H1 (cell line): ENCODE measurements around the gene DAPK3. TPM values are rescaled to one million over a fixed set of nuclear protein-coding genes. Genes with fewer than 3 reads are reported as not detected.
"Not testable (repeated sequence)": the region's sequence is repeated elsewhere in the genome, so short reads cannot be mapped to it uniquely, and the experiment has no call there.

Experiments
- CTCF ChIA-PET: fragments of 300-600 bp; sonication (Branson Sonifier 250); formaldehyde crosslinking; loops from one replicate; lab custom pipeline; 2021; ENCODE audit not compliant: partially characterized antibody; lab: Charles Lee
- POLR2A ChIA-PET: fragments of 300-600 bp; sonication (Branson Sonifier 250); formaldehyde crosslinking; loops from one replicate; lab custom pipeline; 2021; ENCODE audit warnings: inconsistent platforms; ENCODE audit not compliant: partially characterized antibody; lab: Charles Lee
- DNase-seq, 2 experiments: peaks; one replicate each; pipeline versions ENCODE4 v3.0.0 to v3.0.0-alpha.2; 2010 to 2022; ENCODE audit warnings: low spot score in 2 of 2, low read depth in 1 of 2, mixed read lengths in 1 of 2
- FAIRE-seq: peaks from 2 replicates; lab custom pipeline; 2011; peaks lifted over from hg19 to GRCh38; lab: Jason Lieb, UNC
- H2AFZ ChIP-seq: 2 replicates; pipeline ENCODE4 v1.8.1; 2012; ENCODE audit warnings: low read length, inconsistent platforms
- H2AK5ac ChIP-seq: 2 replicates; pipeline ENCODE4 v1.6.1; 2013; ENCODE audit warnings: low read depth, low read length
- H2BK120ac ChIP-seq: replicated peaks from 2 replicates; pipeline ENCODE3; 2013; ENCODE audit warnings: low read depth, low read length, inconsistent platforms
- H2BK12ac ChIP-seq: 2 replicates; pipeline ENCODE4 v1.6.1; 2013; ENCODE audit warnings: low read depth, low read length
- H2BK15ac ChIP-seq: 2 replicates; pipeline ENCODE4 v1.6.1; 2013; ENCODE audit warnings: low read length
- H2BK20ac ChIP-seq: 2 replicates; pipeline ENCODE4 v1.6.1; 2013; ENCODE audit warnings: low read length
- H2BK5ac ChIP-seq: 2 replicates; pipeline ENCODE4 v1.6.1; 2013; ENCODE audit warnings: low read depth, low read length
- H3K14ac ChIP-seq: 2 replicates; pipeline ENCODE4 v1.6.1; 2013; ENCODE audit warnings: inconsistent platforms; ENCODE audit not compliant: insufficient read length
- H3K18ac ChIP-seq: 2 replicates; pipeline ENCODE4 v1.6.1; 2013; ENCODE audit warnings: low read length; ENCODE audit errors: extremely low read depth
- H3K23ac ChIP-seq: 2 replicates; pipeline ENCODE4 v1.6.1; 2013; ENCODE audit warnings: inconsistent platforms; ENCODE audit not compliant: insufficient read length
- H3K23me2 ChIP-seq: 2 replicates; pipeline ENCODE4 v1.6.1; 2013; ENCODE audit warnings: low read depth, low read length
- H3K27ac ChIP-seq: 2 replicates; pipeline ENCODE4 v1.6.1; 2011; ENCODE audit warnings: low read depth, low read length, inconsistent platforms
- H3K27me3 ChIP-seq, 4 experiments: replicated peaks in 1 of 4; 1 replicate in 1 of 4; 2 replicates in 3 of 4; pipeline versions ENCODE4 v1.6.1 to v1.8.1; 2011 to 2013; ENCODE audit warnings: low read length in 3 of 4, mild to moderate bottlenecking in 3 of 4, inconsistent platforms in 2 of 4, mixed read lengths in 2 of 4, moderate library complexity in 1 of 4; ENCODE audit not compliant: control insufficient read depth in 3 of 4, insufficient read depth in 3 of 4; ENCODE audit errors: extremely low read depth in 1 of 4
- H3K36me3 ChIP-seq, 4 experiments: 2 replicates each; pipeline versions ENCODE4 v1.6.1 to v1.8.1; 2011 to 2013; ENCODE audit warnings: mild to moderate bottlenecking in 4 of 4, low read length in 3 of 4, moderate library complexity in 2 of 4, control low read depth in 1 of 4, inconsistent platforms in 1 of 4; ENCODE audit not compliant: insufficient read depth in 4 of 4, control insufficient read depth in 2 of 4
- H3K4ac ChIP-seq: replicated peaks from 2 replicates; pipeline ENCODE3; 2013; ENCODE audit warnings: low read length, low read depth, mixed read lengths, inconsistent platforms; ENCODE audit not compliant: insufficient read length
- H3K4me1 ChIP-seq, 4 experiments: replicated peaks in 1 of 4; 1 replicate in 1 of 4; 2 replicates in 3 of 4; pipeline versions ENCODE4 v1.6.1 to v1.8.1; 2011 to 2013; ENCODE audit warnings: low read length in 3 of 4, inconsistent platforms in 2 of 4, mixed read lengths in 1 of 4; ENCODE audit not compliant: insufficient read depth in 4 of 4, control insufficient read depth in 3 of 4
- H3K4me2 ChIP-seq, 2 experiments: 2 replicates each; pipeline versions ENCODE4 v1.6.1 to v1.8.1; 2011 to 2013; ENCODE audit warnings: low read depth in 2 of 2, low read length in 2 of 2, control low read depth in 1 of 2, inconsistent platforms in 1 of 2, mild to moderate bottlenecking in 1 of 2; ENCODE audit not compliant: insufficient read depth in 1 of 2
- H3K4me3 ChIP-seq, 4 experiments: fragments of 200-600, 300-600 bp in 1 of 4; sonication (generic), shearing (Covaris generic), sonication (Bioruptor Twin) in 1 of 4; 2 replicates each; pipeline versions ENCODE4 v1.5.1 to v1.8.1; 2011 to 2016; ENCODE audit warnings: low read length in 4 of 4, low read depth in 3 of 4, control low read depth in 2 of 4, inconsistent platforms in 2 of 4, mild to moderate bottlenecking in 2 of 4, mixed read lengths in 1 of 4, moderate library complexity in 1 of 4; ENCODE audit not compliant: insufficient read depth in 2 of 4; ENCODE audit errors: extremely low read depth in 1 of 4
- H3K56ac ChIP-seq: replicated peaks from 2 replicates; pipeline ENCODE3; 2013; ENCODE audit warnings: low read depth, mild to moderate bottlenecking, mixed read lengths, low read length, inconsistent platforms; ENCODE audit not compliant: insufficient read length
- H3K79me1 ChIP-seq: 2 replicates; pipeline ENCODE4 v1.6.1; 2013; ENCODE audit warnings: low read depth, low read length, control low read depth
- H3K79me2 ChIP-seq, 2 experiments: 2 replicates each; pipeline versions ENCODE4 v1.6.1 to v1.8.1; 2012 to 2013; ENCODE audit warnings: low read length in 2 of 2, mild to moderate bottlenecking in 2 of 2, inconsistent platforms in 1 of 2; ENCODE audit not compliant: insufficient read depth in 2 of 2, control insufficient read depth in 1 of 2
- H3K9ac ChIP-seq, 4 experiments: replicated peaks in 1 of 4; 1 replicate in 1 of 4; 2 replicates in 3 of 4; pipeline versions ENCODE4 v1.6.1 to v1.8.1; 2011 to 2013; ENCODE audit warnings: low read depth in 3 of 4, low read length in 3 of 4, control low read depth in 2 of 4, mild to moderate bottlenecking in 2 of 4, moderate library complexity in 2 of 4, inconsistent platforms in 1 of 4; ENCODE audit errors: extremely low read depth in 1 of 4
- H3K9me3 ChIP-seq, 2 experiments: 2 replicates each; pipeline versions ENCODE4 v1.6.1 to v1.8.1; 2012 to 2013; ENCODE audit warnings: mild to moderate bottlenecking in 2 of 2, moderate library complexity in 2 of 2, control low read depth in 1 of 2, inconsistent platforms in 1 of 2, low read depth in 1 of 2, low read length in 1 of 2, mixed read lengths in 1 of 2; ENCODE audit not compliant: insufficient read depth in 2 of 2
- H4K20me1 ChIP-seq, 2 experiments: replicated peaks in 1 of 2; 2 replicates each; pipeline versions ENCODE3 to v1.8.1; 2011 to 2013; ENCODE audit warnings: inconsistent platforms in 2 of 2, low read length in 2 of 2, mild to moderate bottlenecking in 1 of 2; ENCODE audit not compliant: insufficient read depth in 2 of 2, control insufficient read depth in 1 of 2
- H4K5ac ChIP-seq: 2 replicates; pipeline ENCODE4 v1.6.1; 2013; ENCODE audit warnings: low read length, low read depth, mixed read lengths, inconsistent platforms; ENCODE audit not compliant: insufficient read length
- H4K8ac ChIP-seq: 2 replicates; pipeline ENCODE4 v1.8.0; 2013; ENCODE audit warnings: mild to moderate bottlenecking, moderate library complexity, low read length, inconsistent platforms; ENCODE audit not compliant: insufficient read depth; ENCODE audit errors: extremely low read depth
- H4K91ac ChIP-seq: replicated peaks from 2 replicates; pipeline ENCODE3; 2013; ENCODE audit warnings: low read length, mixed read lengths, inconsistent platforms; ENCODE audit not compliant: insufficient read length
- WGBS, 2 experiments: shearing (Covaris generic) in 1 of 2; methylation state at CpG; one replicate each; pipeline versions ENCODE4 v1.1.6 to v1.1.7; 2013 to 2015; ENCODE audit warnings: low lambda C conversion rate in 2 of 2, mixed read lengths in 2 of 2, inconsistent platforms in 1 of 2, low coverage in 1 of 2, missing lambda C conversion rate in 1 of 2; ENCODE audit not compliant: insufficient replicate concordance in 2 of 2, insufficient coverage in 1 of 2, insufficient read length in 1 of 2; ENCODE audit errors: extremely low coverage in 1 of 2, missing lambda C conversion rate in 1 of 2; 5-methylcytosine and 5-hydroxymethylcytosine counted together
- polyA plus RNA-seq, 7 experiments: library from polyadenylated mRNA; depleted of rRNA in 3 of 7; stranded (reverse) in 5 of 7; unstranded in 2 of 7; fragments of >200 nt in 5 of 7; fragments of 200-250 nt in 2 of 7; gene quantifications; 1 replicate in 5 of 7; 2 replicates in 1 of 7; 4 replicates in 1 of 7; pipeline versions ENCODE4 v1.2.1 to v1.2.3, GENCODE V29; 2011 to 2013; ENCODE audit warnings: missing spikeins in 2 of 7, mixed read lengths in 2 of 7
- total RNA-seq: library from RNA; stranded (reverse); fragmentation: NEBNext Ultra II Directional; extraction: Animal tissue kit (Norgen Biotek cat#: 25700); gene quantifications from 2 replicates; pipeline ENCODE4 v1.2.1, GENCODE V29; 2021

Gene DAPK3
- total and polyA plus RNA-seq, 2 of the 8 experiments (the other 6 are each of a cell fraction or from before 2014, with no cell fraction given) = 53.2 to 78.1 TPM

DNA sequence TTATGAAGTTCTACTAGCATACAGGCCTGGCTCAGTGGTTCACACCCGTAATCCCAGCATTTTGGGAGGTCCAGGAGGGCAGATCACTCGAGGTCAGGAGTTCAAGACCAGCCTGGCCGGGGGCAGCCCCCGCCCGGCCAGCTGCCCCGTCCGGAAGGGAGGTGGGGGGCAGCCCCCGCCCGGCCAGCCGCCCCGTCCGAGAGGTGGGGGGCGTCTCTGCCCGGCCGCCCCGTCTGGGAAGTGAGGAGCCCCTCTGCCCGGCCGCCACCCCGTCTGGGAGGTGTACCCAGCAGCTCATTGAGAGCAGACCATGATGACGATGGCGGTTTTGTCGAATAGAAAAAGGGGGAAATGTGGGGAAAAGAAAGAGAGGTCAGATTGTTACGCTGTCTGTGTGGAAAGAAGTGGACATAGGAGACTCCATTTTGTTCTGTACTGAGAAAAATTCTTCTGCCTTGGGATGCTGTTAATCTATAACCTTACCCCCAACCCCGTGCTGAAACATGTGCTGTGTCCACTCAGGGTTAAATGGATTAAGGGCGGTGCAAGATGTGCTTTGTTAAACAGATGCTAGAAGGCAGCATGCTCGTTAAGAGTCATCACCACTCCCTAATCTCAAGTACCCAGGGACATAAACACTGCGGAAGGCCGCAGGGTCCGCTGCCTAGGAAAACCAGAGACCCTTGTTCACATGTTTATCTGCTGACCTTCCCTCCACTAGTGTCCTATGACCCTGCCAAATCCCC, 27.9 kb upstream of the DAPK3 start:
- H3K4ac ChIP-seq, H2BK20ac ChIP-seq, H3K27me3 ChIP-seq, H4K20me1 ChIP-seq, DNase-seq, H3K4me2 ChIP-seq, H3K23ac ChIP-seq, CTCF ChIA-PET, H2BK12ac ChIP-seq, H4K5ac ChIP-seq, H3K18ac ChIP-seq, H2BK120ac ChIP-seq, H3K56ac ChIP-seq, H4K8ac ChIP-seq, H2BK5ac ChIP-seq, H3K36me3 ChIP-seq, H2BK15ac ChIP-seq, H3K4me3 ChIP-seq, H3K14ac ChIP-seq, H4K91ac ChIP-seq, FAIRE-seq, H2AK5ac ChIP-seq, H3K27ac ChIP-seq, H3K79me1 ChIP-seq, H2AFZ ChIP-seq, H3K23me2 ChIP-seq, H3K79me2 ChIP-seq, H3K9ac ChIP-seq, H3K4me1 ChIP-seq, H3K9me3 ChIP-seq: not testable (repeated sequence)
- 87% methylated on average over 12 of the region's 29 CpGs; no CpG with 5 or more reads in 1 of the 2 experiments for WGBS, 2 experiments
- POLR2A ChIA-PET = interaction anchor here (6.3 kb wide), 1 partner anchor 15 kb away, joined by 69 read pairs; the partner anchor contains the start of gene EEF2
